Psoas muscle (tissue), 8 donors: ENCODE data around the gene MBNL2. TPM values are rescaled to one million over a fixed set of nuclear protein-coding genes. Genes with fewer than 3 reads are reported as not detected.

ENCODE experiments used
- ATAC-seq, 4 donors: fragments of 200-7000 bp; cut with Tn5 transposase; one replicate each; pipeline ENCODE4 v1.9.1; 2020; ENCODE audit warnings: moderate library complexity in 3 of 4, mild to moderate bottlenecking in 2 of 4
- DNase-seq, 2 donors: peaks; one replicate each; pipeline ENCODE4 v3.0.0-alpha.2; 2020
- H3K27ac ChIP-seq: fragments of 200-600 bp; one replicate; pipeline ENCODE4 v1.8.0; 2022
- H3K27me3 ChIP-seq, 3 donors: fragments of 200-600 bp in 1 of 3; one replicate each; pipeline versions ENCODE4 v1.6.1 to v1.8.0; 2013 to 2022; ENCODE audit warnings: low read length in 2 of 3, mild to moderate bottlenecking in 2 of 3, moderate library complexity in 1 of 3; ENCODE audit not compliant: insufficient read depth in 3 of 3
- H3K36me3 ChIP-seq, 2 donors: fragments of 200-600 bp in 1 of 2; one replicate each; pipeline versions ENCODE4 v1.6.1 to v1.8.0; 2013 to 2022; ENCODE audit warnings: low read depth in 1 of 2, mild to moderate bottlenecking in 1 of 2, moderate library complexity in 1 of 2; ENCODE audit not compliant: insufficient read depth in 1 of 2
- H3K4me1 ChIP-seq: fragments of 200-600 bp; one replicate; pipeline ENCODE4 v1.8.0; 2022
- H3K4me3 ChIP-seq: fragments of 200-600 bp; one replicate; pipeline ENCODE4 v1.8.0; 2022; ENCODE audit warnings: mild to moderate bottlenecking
- H3K9me3 ChIP-seq: fragments of 200-600 bp; one replicate; pipeline ENCODE4 v1.8.0; 2022
- WGBS, 3 donors: extraction: QIAGEN DNeasy Blood & Tissue Kit; methylation state at CpG; one replicate each; pipeline versions ENCODE4 v1.1.6 to v1.1.7; 2013; 5-methylcytosine and 5-hydroxymethylcytosine counted together
- intact Hi-C, 2 donors: fragments of 100-400 bp; cut with DNase I; formaldehyde crosslinking; loops; one replicate each; pipeline versions ENCODE4 v1.11.0 to v1.14.2; 2022
- polyA plus RNA-seq, 3 donors: library from polyadenylated mRNA; stranded (reverse); fragments of 200-250 nt; gene quantifications; one replicate each; pipeline ENCODE4 v1.2.3, GENCODE V29; 2013
- total RNA-seq, 4 donors: library from RNA; stranded (reverse); fragmentation: NEBNext Ultra II Directional in 2 of 4; extraction: Animal tissue kit (Norgen Biotek cat#: 25700) in 2 of 4; gene quantifications; one replicate each; pipeline versions ENCODE4 v1.2.1 to v1.2.4, GENCODE V29; 2021 to 2023
- TF ChIP-seq, protein P1 (sequence below): fragments of 200-600 bp; IDR thresholded peaks from one replicate; pipeline ENCODE4 v1.8.0; 2022; ENCODE audit warnings: antibody characterized with exemption
- donor health status: healthy with polysubstance abuse.
- donor health status: DM: no; HTN: no; CAD: no; lungs with moderate emphysema.
- donor health status: Bipolar disorder and iron deficiency.
- donor health status: healthy.
- donor health status: DM: yes; HTN: yes; CAD: no.
- donor health status: DM: no; HTN: no; CAD: no.
- donor health status: DM: no; HTN: no; CAD: no.
- donor health status: DM: yes; HTN: yes; CAD: no.

MBNL2 gene
- total and polyA plus RNA-seq, 7 donors, result 13.3 to 93.1 (median 61.9) TPM

DNA sequence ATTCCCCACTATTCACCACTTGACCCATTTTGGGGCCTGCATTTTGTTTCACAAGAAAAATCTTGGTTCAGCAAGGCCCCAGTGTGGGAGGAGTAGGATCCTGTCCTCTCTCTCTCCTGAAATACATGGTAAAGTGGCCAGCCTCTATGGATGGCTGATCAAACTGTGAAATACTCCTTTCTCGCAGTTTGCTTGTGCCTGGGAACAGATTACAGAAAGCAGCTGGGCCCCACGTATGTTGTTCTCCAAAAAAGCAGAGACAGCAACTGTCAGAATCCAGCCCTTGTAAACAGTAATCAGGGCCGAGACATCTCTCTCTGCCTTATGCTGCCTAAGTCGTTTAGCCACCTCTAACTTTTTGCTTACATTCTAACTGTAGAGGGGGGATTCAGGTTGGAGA is 150.8 kb downstream of the MBNL2 start:
- TF ChIP-seq, protein P1, sequence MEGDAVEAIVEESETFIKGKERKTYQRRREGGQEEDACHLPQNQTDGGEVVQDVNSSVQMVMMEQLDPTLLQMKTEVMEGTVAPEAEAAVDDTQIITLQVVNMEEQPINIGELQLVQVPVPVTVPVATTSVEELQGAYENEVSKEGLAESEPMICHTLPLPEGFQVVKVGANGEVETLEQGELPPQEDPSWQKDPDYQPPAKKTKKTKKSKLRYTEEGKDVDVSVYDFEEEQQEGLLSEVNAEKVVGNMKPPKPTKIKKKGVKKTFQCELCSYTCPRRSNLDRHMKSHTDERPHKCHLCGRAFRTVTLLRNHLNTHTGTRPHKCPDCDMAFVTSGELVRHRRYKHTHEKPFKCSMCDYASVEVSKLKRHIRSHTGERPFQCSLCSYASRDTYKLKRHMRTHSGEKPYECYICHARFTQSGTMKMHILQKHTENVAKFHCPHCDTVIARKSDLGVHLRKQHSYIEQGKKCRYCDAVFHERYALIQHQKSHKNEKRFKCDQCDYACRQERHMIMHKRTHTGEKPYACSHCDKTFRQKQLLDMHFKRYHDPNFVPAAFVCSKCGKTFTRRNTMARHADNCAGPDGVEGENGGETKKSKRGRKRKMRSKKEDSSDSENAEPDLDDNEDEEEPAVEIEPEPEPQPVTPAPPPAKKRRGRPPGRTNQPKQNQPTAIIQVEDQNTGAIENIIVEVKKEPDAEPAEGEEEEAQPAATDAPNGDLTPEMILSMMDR, result no peak
- intact Hi-C loops, result no loop called here
- ATAC-seq, result no peak
- Histone ChIP-seq H3K4me3 (no peak overlapping the region), H3K9me3 (no peaks in the 10 kb centered on the region), H3K27me3 (no peaks in the 10 kb centered on the region), H3K4me1 (no peaks in the 10 kb centered on the region), H3K27ac (no peak overlapping the region), H3K36me3 (peaks cover 3 to 44% of the 10 kb centered on the region in 2 donors)
- 58 to 69% (median 66%) methylated on average over 4 of the region's 4 CpGs for WGBS, 3 donors
- no peak for DNase-seq

DNA sequence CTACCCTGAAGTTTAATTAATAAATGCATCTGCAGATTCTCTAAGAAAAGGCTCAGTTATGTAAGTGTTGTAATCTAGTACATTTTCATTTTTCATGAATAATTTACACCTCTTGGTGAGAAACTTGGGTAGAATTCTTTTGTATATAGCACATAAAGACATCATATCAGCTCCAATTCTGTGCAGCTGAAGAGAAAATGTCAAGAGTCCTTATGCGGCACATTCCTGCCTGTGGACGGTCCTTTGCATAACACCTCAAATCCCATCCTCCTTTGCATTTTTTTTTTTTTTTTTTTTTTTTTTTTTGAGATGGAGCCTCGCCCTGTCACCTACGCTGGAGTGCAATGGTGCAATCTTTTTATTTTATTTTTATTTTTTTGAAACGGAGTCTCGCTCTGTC is 151.7 kb downstream of the MBNL2 start:
- WGBS, 3 donors, result 94 to 98% (median 97%) methylated on average over 6 of the region's 6 CpGs
- peaks cover 3 to 50% of the 10 kb centered on the region in 2 donors for H3K36me3 ChIP-seq
- intact Hi-C loops, result no loop called here

DNA sequence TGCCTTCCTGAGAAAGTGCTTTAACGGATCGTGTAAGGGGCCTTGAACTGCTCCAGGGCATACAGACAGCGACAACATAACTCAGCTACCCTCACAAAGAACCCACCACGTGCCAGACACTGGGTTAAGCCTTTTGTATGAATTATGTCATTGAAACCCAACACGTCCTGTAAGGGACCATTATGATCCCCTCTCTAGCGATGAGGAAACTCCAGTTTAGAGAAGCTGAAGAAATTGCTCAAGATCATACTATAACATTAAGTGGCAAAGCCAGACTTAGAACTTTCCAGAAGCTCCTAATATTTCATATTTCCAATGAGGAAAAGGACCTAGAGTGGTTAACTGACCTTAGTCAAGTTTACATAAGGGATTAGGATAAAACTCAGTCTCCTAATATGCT is 154.8 kb downstream of the MBNL2 start:
- Histone ChIP-seq H3K4me3 (no peak overlapping the region), H3K9me3 (no peaks in the 10 kb centered on the region), H3K27me3 (no peaks in the 10 kb centered on the region), H3K36me3 (peaks cover 3 to 49% of the 10 kb centered on the region in 2 donors), H3K4me1 (no peaks in the 10 kb centered on the region), H3K27ac (no peak overlapping the region)
- no peak for DNase-seq
- TF ChIP-seq, protein P1, result no peak
- 90 to 93% (median 91%) methylated on average over 6 of the region's 6 CpGs for WGBS, 3 donors
- intact Hi-C loops, result no loop called here
- ATAC-seq, result no peak

More for the DNA sequence above, 151.7 kb downstream of the MBNL2 start:
- Histone ChIP-seq H3K27me3 (no peaks in the 10 kb centered on the region), H3K4me1 (no peaks in the 10 kb centered on the region), H3K4me3 (no peak overlapping the region), H3K27ac (no peak overlapping the region), H3K9me3 (no peaks in the 10 kb centered on the region)
- no peak for ATAC-seq
- TF ChIP-seq, protein P1, result no peak
- DNase-seq, result no peak

DNA sequence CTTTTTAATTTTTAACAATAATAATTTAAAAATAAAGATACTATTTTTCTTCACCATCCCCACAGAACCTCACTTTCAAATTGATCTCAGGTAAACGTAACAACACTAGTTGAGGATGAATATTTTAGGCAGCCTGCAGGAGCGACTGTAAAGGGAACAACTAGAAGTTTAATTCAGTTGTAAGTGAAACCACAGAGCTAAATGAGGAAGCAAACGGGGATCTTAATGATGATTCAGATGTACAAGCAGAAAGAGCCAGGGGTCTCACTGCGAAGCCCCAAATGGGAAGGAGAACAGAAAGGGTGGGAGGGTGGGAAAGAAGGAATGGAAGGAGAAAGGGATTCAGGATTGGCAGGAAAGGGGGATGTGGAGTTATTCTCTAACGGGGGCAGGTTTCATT is 157.3 kb downstream of the MBNL2 start:
- Histone ChIP-seq H3K27me3 (no peaks in the 10 kb centered on the region), H3K4me3 (no peak overlapping the region), H3K9me3 (no peaks in the 10 kb centered on the region), H3K36me3 (peaks cover 0 to 38% of the 10 kb centered on the region in 2 donors), H3K27ac (no peak overlapping the region), H3K4me1 (no peaks in the 10 kb centered on the region)
- no peak for ATAC-seq
- no peak for DNase-seq
- intact Hi-C loops, result no loop called here
- TF ChIP-seq, protein P1, result no peak
- 92 to 93% (median 93%) methylated on average over 5 of the region's 5 CpGs for WGBS, 3 donors

DNA sequence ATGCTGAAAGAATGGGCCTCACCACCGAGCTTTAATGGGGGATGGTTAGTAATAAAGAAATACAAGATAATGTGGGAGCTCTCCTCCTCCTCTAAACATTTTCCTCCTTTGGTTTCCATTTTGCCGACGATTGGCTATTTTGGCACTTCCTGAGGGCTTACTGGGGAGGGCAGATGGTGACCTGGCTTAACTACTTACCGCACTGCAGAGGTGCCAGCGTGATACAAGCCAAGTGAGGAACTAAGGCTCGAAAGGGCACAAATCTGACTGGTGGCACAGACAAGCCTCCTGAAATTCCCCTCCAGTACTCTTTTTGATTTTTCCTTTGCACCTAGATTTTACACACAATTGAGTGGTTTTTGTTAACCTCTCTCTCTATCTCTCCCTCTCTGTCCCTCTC is 158.6 kb downstream of the MBNL2 start:
- no peaks in the 10 kb centered on the region for H3K4me1 ChIP-seq
- H3K27ac ChIP-seq, result no peak overlapping the region
- DNase-seq (no peak), ATAC-seq (no peak)
- TF ChIP-seq, protein P1, result no peak
- 51 to 66% (median 57%) methylated on average over 6 of the region's 6 CpGs for WGBS, 3 donors
- intact Hi-C loops, result no loop called here
- H3K27me3 ChIP-seq, result no peaks in the 10 kb centered on the region
- no peak overlapping the region for H3K4me3 ChIP-seq
- H3K36me3 ChIP-seq, result peaks cover 3 to 25% of the 10 kb centered on the region in 2 donors
- H3K9me3 ChIP-seq, result no peaks in the 10 kb centered on the region
